NCI-H187 treated with DMSO at 0.1 percent for 48 hours (cell line): ENCODE results near the gene TGFBR3L.
"Not testable (repeated sequence)": the region's sequence is repeated elsewhere in the genome, so short reads cannot be mapped to it uniquely, and the experiment has no call there.

Experiments used
- DNase-seq: peaks from one replicate; lab custom pipeline; 2025; lab: John Stamatoyannopoulos, UW

Gene TGFBR3L

GRCh38 chr19:7879836-7880235 lies 34.8 kb upstream of the TGFBR3L start:
- no peak for DNase-seq

- no peak for DNase-seq
These were observed 32.7 kb upstream of the TGFBR3L start for GRCh38 chr19:7881910-7882309.

- no peak for DNase-seq
These were observed 31.5 kb upstream of the TGFBR3L start for GRCh38 chr19:7883105-7883504.

- no peak for DNase-seq
These were observed 30.6 kb upstream of the TGFBR3L start for GRCh38 chr19:7883796-7884570.

- no peak for DNase-seq
These were observed 28.8 kb upstream of the TGFBR3L start for GRCh38 chr19:7885818-7886217.

- no peak for DNase-seq
These were observed 27.1 kb upstream of the TGFBR3L start for GRCh38 chr19:7887408-7888144.

GRCh38 chr19:7888145-7888825 lies 26.3 kb upstream of the TGFBR3L start, which contains the start of gene LRRC8E:
Gene LRRC8E, plus strand, starts transcription at chr19:7888510. Its CDS starts 7,094 bp downstream, at chr19:7895604.
- DNase-seq = no peak

- no peak for DNase-seq
These were observed 25.8 kb upstream of the TGFBR3L start for GRCh38 chr19:7888826-7889217.

GRCh38 chr19:7893362-7894101 lies 21.1 kb upstream of the TGFBR3L start:
- DNase-seq = not testable (repeated sequence)

- DNase-seq = no peak
These were observed 19.9 kb upstream of the TGFBR3L start for GRCh38 chr19:7894612-7895309.

- no peak for DNase-seq
These were observed 19.1 kb upstream of the TGFBR3L start for GRCh38 chr19:7895565-7895964.

- DNase-seq = no peak
These were observed 17.3 kb upstream of the TGFBR3L start for GRCh38 chr19:7897292-7897691.

GRCh38 chr19:7898967-7899366 lies 15.7 kb upstream of the TGFBR3L start:
- DNase-seq = no peak

GRCh38 chr19:7899751-7900378 lies 14.8 kb upstream of the TGFBR3L start:
- DNase-seq = no peak

GRCh38 chr19:7900401-7900870 lies 14.2 kb upstream of the TGFBR3L start:
- DNase-seq = no peak

- DNase-seq = no peak
These were observed 13.7 kb upstream of the TGFBR3L start for GRCh38 chr19:7900931-7901330.

GRCh38 chr19:7901337-7901736 lies 13.3 kb upstream of the TGFBR3L start:
- DNase-seq = no peak

GRCh38 chr19:7902796-7903243 lies 11.8 kb upstream of the TGFBR3L start:
- no peak for DNase-seq

GRCh38 chr19:7903244-7904073 lies 11.2 kb upstream of the TGFBR3L start, which contains the start of gene MAP2K7:
Gene MAP2K7, plus strand, starts transcription at chr19:7903877. Its CDS starts 68 bp downstream, at chr19:7903945.
- DNase-seq = peak; percentile 86
